ENCODE measurements around the gene NPC1L1.
A peak's percentile ranks its signal among the peaks of the same experiment; 100 is the strongest.

The NPC1L1 gene

GRCh38 chr7:44469461-44470134, 71.5 kb downstream of the NPC1L1 start:
- peak; percentile 27 for DNase-seq

DNA sequence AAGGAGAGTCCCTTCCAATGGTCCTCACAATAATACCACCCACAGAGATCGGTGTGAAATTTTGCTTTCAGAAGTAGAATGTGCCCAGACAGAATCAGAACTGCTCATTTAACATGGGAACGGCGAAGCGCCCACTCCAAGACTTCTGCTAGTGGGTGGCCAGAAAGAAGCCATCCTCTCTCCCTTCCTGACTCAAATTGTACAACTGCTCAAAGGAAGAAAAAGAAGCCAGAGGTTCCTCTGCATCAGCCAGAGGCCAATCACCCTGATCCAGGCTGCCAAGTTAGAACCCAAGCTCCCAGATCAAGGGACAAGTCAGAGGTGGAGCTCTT, 73.9 kb downstream of the NPC1L1 start:
- DNase-seq, result no peak

GRCh38 chr7:44466300-44467216, 74.6 kb downstream of the NPC1L1 start:
- DNase-seq, result peak; percentile 30

GRCh38 chr7:44465490-44465889, 75.6 kb downstream of the NPC1L1 start:
- no peak for DNase-seq

- no peak for DNase-seq
Observed at GRCh38 chr7:44463169-44463808, 77.8 kb downstream of the NPC1L1 start.
